Ectodermal cell (in vitro differentiated cells): ENCODE results near the gene PNPLA4. TPM values are rescaled to one million over a fixed set of nuclear protein-coding genes. Genes with fewer than 3 reads are reported as not detected.
A peak's percentile ranks its signal among the peaks of the same experiment; 100 is the strongest.

Experiments
- H3K27ac ChIP-seq: 2 replicates; pipeline ENCODE4 v1.7.0; 2013; ENCODE audit warnings: mild to moderate bottlenecking, low read depth, low read length; ENCODE audit not compliant: insufficient read depth, poor library complexity, severe bottlenecking
- H3K27me3 ChIP-seq: 2 replicates; pipeline ENCODE4 v1.7.0; 2013; ENCODE audit warnings: mild to moderate bottlenecking, low read length; ENCODE audit not compliant: insufficient read depth, control insufficient read depth, poor library complexity, severe bottlenecking
- H3K36me3 ChIP-seq: one replicate; pipeline ENCODE4 v1.7.0; 2013; ENCODE audit warnings: low read length; ENCODE audit not compliant: control insufficient read depth, insufficient read depth
- H3K4me1 ChIP-seq: one replicate; pipeline ENCODE4 v1.7.0; 2013; ENCODE audit warnings: low read length; ENCODE audit not compliant: control insufficient read depth, insufficient read depth
- H3K4me3 ChIP-seq: 2 replicates; pipeline ENCODE4 v1.7.0; 2013; ENCODE audit warnings: low read depth, low read length, control low read depth; ENCODE audit not compliant: insufficient read depth
- H3K9me3 ChIP-seq: 2 replicates; pipeline ENCODE4 v1.7.0; 2013; ENCODE audit warnings: mild to moderate bottlenecking, low read length, moderate library complexity; ENCODE audit not compliant: control insufficient read depth
- WGBS, 2 experiments: methylation state at CpG; one replicate each; pipeline ENCODE4 v1.1.7; 2013; ENCODE audit warnings: missing lambda C conversion rate in 2 of 2; 5-methylcytosine and 5-hydroxymethylcytosine counted together
- polyA plus RNA-seq, 4 experiments: library from polyadenylated mRNA; stranded (reverse); fragments of 50-300 nt; gene quantifications; one replicate each; pipeline ENCODE4 v1.2.3, GENCODE V29; 2013

Gene PNPLA4, protein sequence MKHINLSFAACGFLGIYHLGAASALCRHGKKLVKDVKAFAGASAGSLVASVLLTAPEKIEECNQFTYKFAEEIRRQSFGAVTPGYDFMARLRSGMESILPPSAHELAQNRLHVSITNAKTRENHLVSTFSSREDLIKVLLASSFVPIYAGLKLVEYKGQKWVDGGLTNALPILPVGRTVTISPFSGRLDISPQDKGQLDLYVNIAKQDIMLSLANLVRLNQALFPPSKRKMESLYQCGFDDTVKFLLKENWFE
- polyA plus RNA-seq (2013, experiment 1 of 4) = 24.3 TPM
- 28.6 TPM for polyA plus RNA-seq (2013, experiment 2 of 4)
- polyA plus RNA-seq (2013, experiment 3 of 4) = 23.3 TPM
- 27.1 TPM for polyA plus RNA-seq (2013, experiment 4 of 4)

- 7 to 8% methylated on average over 51 to 52 of the region's 52 CpGs for WGBS, 2 experiments
- no peaks in the 10 kb centered on the region for H3K9me3 ChIP-seq
- no peaks in the 10 kb centered on the region for H3K27me3 ChIP-seq
- H3K27ac ChIP-seq = peak within 1 kb of the TSS; percentile 48
- H3K4me1 ChIP-seq = no peaks in the 10 kb centered on the region
- no peaks in the 10 kb centered on the region for H3K36me3 ChIP-seq
- peak within 1 kb of the TSS; percentile 61 for H3K4me3 ChIP-seq
Observed at GRCh38 chrX:7927259-7928167, at the start of gene PNPLA4. TSS of gene PNPLA4 (minus strand) at chrX:7927413. CDS start at chrX:7926119, 1,294 bp downstream.

DNA sequence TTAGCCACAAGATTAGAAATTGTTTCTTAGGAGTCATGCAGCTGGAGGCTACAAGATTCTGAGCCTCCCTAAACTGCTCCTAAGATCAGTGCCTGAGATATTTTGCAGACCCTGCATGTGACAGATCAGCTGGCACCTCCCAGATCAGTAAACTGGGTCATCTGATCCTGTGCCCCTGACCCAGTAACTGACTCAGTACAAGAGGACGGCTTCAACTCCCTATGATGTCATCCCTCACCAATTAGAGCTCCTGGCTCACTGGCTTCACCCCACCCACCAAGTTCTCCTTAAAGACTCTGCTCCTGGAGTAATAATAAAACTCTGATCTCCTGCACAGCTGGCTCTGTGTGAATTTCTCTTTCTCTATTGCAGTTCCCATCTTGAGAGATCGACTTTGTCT is 45.4 kb upstream of the PNPLA4 start:
- no peaks in the 10 kb centered on the region for H3K36me3 ChIP-seq
- no peaks in the 10 kb centered on the region for H3K4me1 ChIP-seq
- H3K27me3 ChIP-seq = no peaks in the 10 kb centered on the region
- WGBS, 2 experiments = 75 to 88% methylated on average over 1 to 2 of the region's 2 CpGs
- H3K4me3 ChIP-seq = no peak overlapping the region
- H3K9me3 ChIP-seq = no peaks in the 10 kb centered on the region
- no peak overlapping the region for H3K27ac ChIP-seq

- Histone ChIP-seq H3K27ac (no peak overlapping the region), H3K4me1 (no peaks in the 10 kb centered on the region), H3K36me3 (no peaks in the 10 kb centered on the region), H3K27me3 (no peaks in the 10 kb centered on the region), H3K4me3 (no peak overlapping the region), H3K9me3 (no peaks in the 10 kb centered on the region)
- 97 to 98% methylated on average over 3 to 4 of the region's 4 CpGs for WGBS, 2 experiments
Observed at GRCh38 chrX:7970428-7970827, 43.2 kb upstream of the PNPLA4 start.

- no peaks in the 10 kb centered on the region for H3K36me3 ChIP-seq
- no peaks in the 10 kb centered on the region for H3K9me3 ChIP-seq
- 96 to 97% methylated on average over 5 of the region's 5 CpGs for WGBS, 2 experiments
- no peak overlapping the region for H3K27ac ChIP-seq
- no peaks in the 10 kb centered on the region for H3K27me3 ChIP-seq
- no peak overlapping the region for H3K4me3 ChIP-seq
- no peaks in the 10 kb centered on the region for H3K4me1 ChIP-seq
Observed at GRCh38 chrX:7965436-7965835, 38.2 kb upstream of the PNPLA4 start.

DNA sequence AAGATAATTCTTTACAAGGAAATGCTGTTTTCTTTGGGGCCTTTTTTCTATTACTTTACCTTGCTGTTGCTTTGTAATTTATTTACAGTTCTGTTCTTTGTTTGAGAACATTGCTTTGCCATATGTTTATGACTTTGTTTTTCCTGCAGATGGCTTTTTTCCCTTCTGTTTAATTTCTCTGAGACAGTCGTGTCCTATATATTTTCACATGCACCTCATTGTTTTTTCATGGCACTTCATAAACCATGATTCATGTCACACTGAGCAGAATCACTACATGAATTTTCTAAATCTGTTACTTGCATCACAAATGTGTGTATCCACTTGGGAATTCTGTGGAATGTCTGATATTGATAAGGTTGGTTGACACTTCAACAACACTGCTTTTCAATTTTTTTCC is 33.0 kb upstream of the PNPLA4 start:
- whole genome bisulfite sequencing, 2 experiments = 88 to 100% methylated on average over 1 of the region's 1 CpG
- H3K27ac ChIP-seq = no peak overlapping the region

GRCh38 chrX:7953446-7953845 is 26.2 kb upstream of the PNPLA4 start:
- Histone ChIP-seq H3K36me3 (no peaks in the 10 kb centered on the region), H3K4me1 (no peaks in the 10 kb centered on the region), H3K27ac (no peak overlapping the region), H3K4me3 (no peak overlapping the region), H3K27me3 (no peaks in the 10 kb centered on the region), H3K9me3 (no peaks in the 10 kb centered on the region)
- 97 to 100% methylated on average over 3 to 5 of the region's 5 CpGs for WGBS, 2 experiments

More for the DNA sequence above, 33.0 kb upstream of the PNPLA4 start:
- Histone ChIP-seq H3K9me3 (no peaks in the 10 kb centered on the region), H3K4me1 (no peaks in the 10 kb centered on the region), H3K36me3 (no peaks in the 10 kb centered on the region), H3K4me3 (no peak overlapping the region), H3K27me3 (no peaks in the 10 kb centered on the region)

- WGBS, 2 experiments = 100% methylated on average over 2 of the region's 2 CpGs
- Histone ChIP-seq H3K36me3 (no peaks in the 10 kb centered on the region), H3K27ac (no peak overlapping the region), H3K4me3 (no peak overlapping the region), H3K4me1 (no peaks in the 10 kb centered on the region), H3K9me3 (no peaks in the 10 kb centered on the region), H3K27me3 (no peaks in the 10 kb centered on the region)
Observed at GRCh38 chrX:7950865-7951264, 23.7 kb upstream of the PNPLA4 start.

- Histone ChIP-seq H3K27me3 (no peaks in the 10 kb centered on the region), H3K4me3 (no peak overlapping the region), H3K9me3 (no peaks in the 10 kb centered on the region), H3K36me3 (no peaks in the 10 kb centered on the region), H3K27ac (no peak overlapping the region), H3K4me1 (no peaks in the 10 kb centered on the region)
- WGBS, 2 experiments = 93 to 100% methylated on average over 3 of the region's 3 CpGs
Observed at GRCh38 chrX:7948483-7948882, 21.3 kb upstream of the PNPLA4 start.

DNA sequence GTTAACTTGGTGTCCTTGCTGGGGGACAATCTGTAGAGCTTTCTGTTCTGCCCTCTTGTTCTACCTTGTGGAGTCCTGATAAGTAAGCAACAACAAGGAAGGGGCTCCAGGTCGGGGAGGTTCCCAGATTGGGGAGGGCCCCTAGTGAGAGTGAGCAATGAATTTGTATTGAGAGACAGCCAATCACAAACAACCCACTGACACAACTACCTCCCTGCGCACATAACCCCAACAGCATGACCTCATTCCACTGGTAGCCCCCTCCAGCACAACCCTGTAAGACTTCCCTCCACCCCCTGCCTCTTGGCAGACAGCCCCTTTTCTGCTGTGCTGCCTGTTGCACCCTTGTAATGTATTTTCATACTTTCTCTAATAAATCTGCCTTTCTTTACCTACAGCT is 19.7 kb upstream of the PNPLA4 start:
- WGBS, 2 experiments = 68 to 81% methylated on average over 1 of the region's 2 CpGs
- no peaks in the 10 kb centered on the region for H3K27me3 ChIP-seq
- H3K4me1 ChIP-seq = no peaks in the 10 kb centered on the region
- no peak overlapping the region for H3K4me3 ChIP-seq
- H3K27ac ChIP-seq = no peak overlapping the region
- H3K9me3 ChIP-seq = no peaks in the 10 kb centered on the region
- no peaks in the 10 kb centered on the region for H3K36me3 ChIP-seq

DNA sequence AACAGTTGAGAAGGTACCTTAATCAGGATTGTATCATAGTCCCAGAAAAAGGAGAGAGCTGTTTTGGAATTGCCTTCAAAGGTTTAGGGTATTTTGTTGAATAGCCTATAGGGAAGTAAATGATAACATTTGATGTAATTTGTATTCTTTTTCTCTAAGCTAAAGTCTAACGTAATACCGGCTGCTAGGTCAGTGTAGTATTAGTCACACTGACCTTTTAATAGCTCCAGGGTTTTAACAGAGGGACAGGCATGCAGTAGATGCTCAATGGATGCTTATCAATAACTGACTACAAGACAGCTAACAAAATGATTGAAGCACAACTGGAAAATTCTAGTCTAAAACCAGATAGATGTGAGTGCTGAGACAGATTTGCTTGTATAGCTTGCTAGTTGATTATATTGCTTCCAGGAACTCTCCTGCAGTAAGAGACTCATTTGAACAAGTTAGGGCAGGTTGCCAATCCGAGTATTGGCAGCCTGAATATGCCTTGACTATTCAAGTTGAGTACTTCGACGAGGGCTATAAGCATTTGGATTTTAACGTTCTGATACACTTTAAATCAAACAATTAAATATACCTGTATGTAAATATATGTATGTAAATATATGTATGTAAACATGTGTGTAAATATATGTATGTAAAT is 16.5 kb upstream of the PNPLA4 start:
- Histone ChIP-seq H3K4me3 (no peak overlapping the region), H3K27ac (no peak overlapping the region), H3K36me3 (no peaks in the 10 kb centered on the region), H3K9me3 (no peaks in the 10 kb centered on the region), H3K27me3 (no peaks in the 10 kb centered on the region), H3K4me1 (no peaks in the 10 kb centered on the region)
- 88 to 100% methylated on average over 3 of the region's 6 CpGs for whole genome bisulfite sequencing, 2 experiments
